Activated T-cell treated with anti-CD3 and anti-CD28 coated beads for 24 hours (primary cell): Measurements from ENCODE around the gene YAP1.

Source experiments
- DNase-seq: peaks from one replicate; pipeline ENCODE4 v3.0.0-alpha.2; 2020; ENCODE audit warnings: low read depth

The YAP1 gene

GRCh38 chr11:102109896-102110760 is at the start of gene YAP1:
Gene YAP1 (plus strand): TSS chr11:102110447. CDS start chr11:102110849, 402 bp downstream.
- peak; percentile 43 for DNase-seq

GRCh38 chr11:102061276-102061675 is 49.0 kb upstream of the YAP1 start:
- no peak for DNase-seq

- no peak for DNase-seq
Measured at GRCh38 chr11:102062106-102062505, 48.1 kb upstream of the YAP1 start.

GRCh38 chr11:102064316-102064715 is 45.9 kb upstream of the YAP1 start:
- no peak for DNase-seq

- no peak for DNase-seq
Measured at GRCh38 chr11:102070766-102071165, 39.5 kb upstream of the YAP1 start.

- DNase-seq: no peak
Measured at GRCh38 chr11:102071497-102072472, 38.5 kb upstream of the YAP1 start.

- DNase-seq: no peak
Measured at GRCh38 chr11:102073253-102073652, 37.0 kb upstream of the YAP1 start.

GRCh38 chr11:102079625-102080024 is 30.6 kb upstream of the YAP1 start:
- no peak for DNase-seq

GRCh38 chr11:102081313-102081712 is 28.9 kb upstream of the YAP1 start:
- DNase-seq: no peak

- DNase-seq: no peak
Measured at GRCh38 chr11:102085864-102086551, 24.2 kb upstream of the YAP1 start.

GRCh38 chr11:102097186-102097585 is 13.1 kb upstream of the YAP1 start:
- DNase-seq: no peak

- DNase-seq: no peak
Measured at GRCh38 chr11:102099755-102100154, 10.5 kb upstream of the YAP1 start.

GRCh38 chr11:102108734-102109440 is 1.4 kb upstream of the YAP1 start:
- DNase-seq: no peak

GRCh38 chr11:102110761-102111010 is 439 bp downstream of the YAP1 start:
- no peak for DNase-seq

- DNase-seq: no peak
Measured at GRCh38 chr11:102111011-102111786, 952 bp downstream of the YAP1 start.

GRCh38 chr11:102111787-102112508 is 1.7 kb downstream of the YAP1 start:
- no peak for DNase-seq

GRCh38 chr11:102112509-102112821 is 2.2 kb downstream of the YAP1 start:
- DNase-seq: no peak

GRCh38 chr11:102114032-102114431 is 3.8 kb downstream of the YAP1 start:
- DNase-seq: no peak

GRCh38 chr11:102115557-102115956 is 5.3 kb downstream of the YAP1 start:
- DNase-seq: no peak

- no peak for DNase-seq
Measured at GRCh38 chr11:102116453-102117205, 6.4 kb downstream of the YAP1 start.
